Epidermal melanocyte (primary cell): ENCODE measurements around the gene FRAT1.
A peak's percentile ranks its signal among the peaks of the same experiment; 100 is the strongest.

Source experiments
- DNase-seq: peaks from one replicate; pipeline ENCODE4 v3.0.0; 2011; ENCODE audit warnings: low spot score; ENCODE audit not compliant: insufficient read length

Gene FRAT1

GRCh38 chr10:97307866-97308780 lies 10.9 kb upstream of the FRAT1 start:
- no peak for DNase-seq

DNA sequence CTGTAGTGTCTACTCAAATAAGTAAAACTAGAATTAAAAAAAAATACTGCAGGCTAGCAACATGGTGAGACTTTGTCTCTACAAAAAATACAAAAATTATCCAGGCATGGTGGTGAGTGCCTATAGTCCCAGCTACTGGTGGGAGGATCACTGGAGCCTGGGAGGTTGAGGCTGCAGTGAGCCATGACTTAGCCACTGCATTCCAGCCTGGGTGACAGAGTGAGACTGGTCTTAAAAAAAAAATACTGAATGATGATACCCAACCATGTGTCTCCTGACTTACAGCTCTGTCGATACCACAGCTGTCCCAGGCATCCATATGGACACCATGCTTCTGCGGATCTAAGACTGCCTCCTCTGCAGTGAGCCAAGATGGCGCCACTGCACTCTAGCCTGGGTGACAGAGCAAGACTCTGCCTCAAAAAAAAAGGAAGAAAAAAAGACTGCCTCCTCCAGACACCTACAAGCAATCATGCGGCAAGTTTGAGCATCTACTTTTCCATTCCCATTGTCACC lies 7.9 kb upstream of the FRAT1 start:
- DNase-seq, result no peak

GRCh38 chr10:97312897-97313296 lies 6.2 kb upstream of the FRAT1 start:
- DNase-seq, result no peak

GRCh38 chr10:97314671-97315070 lies 4.4 kb upstream of the FRAT1 start:
- DNase-seq, result no peak

DNA sequence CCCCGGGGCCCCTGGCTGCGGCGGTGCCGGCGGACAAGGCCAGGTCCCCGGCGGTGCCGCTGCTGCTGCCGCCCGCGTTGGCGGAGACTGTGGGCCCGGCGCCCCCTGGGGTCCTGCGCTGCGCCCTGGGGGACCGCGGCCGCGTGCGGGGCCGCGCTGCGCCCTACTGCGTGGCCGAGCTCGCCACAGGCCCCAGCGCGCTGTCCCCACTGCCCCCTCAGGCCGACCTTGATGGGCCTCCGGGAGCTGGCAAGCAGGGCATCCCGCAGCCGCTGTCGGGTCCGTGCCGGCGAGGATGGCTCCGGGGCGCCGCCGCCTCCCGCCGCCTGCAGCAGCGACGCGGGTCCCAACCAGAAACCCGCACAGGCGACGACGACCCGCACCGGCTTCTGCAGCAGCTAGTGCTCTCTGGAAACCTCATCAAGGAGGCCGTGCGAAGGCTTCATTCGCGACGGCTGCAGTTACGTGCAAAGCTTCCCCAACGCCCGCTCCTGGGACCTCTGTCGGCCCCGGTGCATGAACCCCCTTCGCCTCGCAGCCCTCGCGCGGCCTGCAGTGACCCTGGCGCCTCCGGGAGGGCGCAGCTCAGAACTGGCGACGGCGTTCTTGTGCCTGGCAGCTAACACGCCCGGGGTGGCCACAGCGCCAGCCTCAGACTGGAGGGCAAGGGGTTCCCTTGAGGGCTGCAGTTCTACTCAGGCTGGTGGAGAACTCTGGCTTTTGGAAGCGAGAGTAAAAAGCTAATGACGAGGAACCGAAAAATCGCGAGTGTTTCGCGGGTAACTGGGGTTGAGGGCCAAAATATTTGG lies 804 bp downstream of the FRAT1 start:
- DNase-seq, result no peak

- no peak for DNase-seq
Observed at GRCh38 chr10:97320480-97321031, 1.5 kb downstream of the FRAT1 start.

- no peak for DNase-seq
Observed at GRCh38 chr10:97321032-97321803, 2.1 kb downstream of the FRAT1 start.

DNA sequence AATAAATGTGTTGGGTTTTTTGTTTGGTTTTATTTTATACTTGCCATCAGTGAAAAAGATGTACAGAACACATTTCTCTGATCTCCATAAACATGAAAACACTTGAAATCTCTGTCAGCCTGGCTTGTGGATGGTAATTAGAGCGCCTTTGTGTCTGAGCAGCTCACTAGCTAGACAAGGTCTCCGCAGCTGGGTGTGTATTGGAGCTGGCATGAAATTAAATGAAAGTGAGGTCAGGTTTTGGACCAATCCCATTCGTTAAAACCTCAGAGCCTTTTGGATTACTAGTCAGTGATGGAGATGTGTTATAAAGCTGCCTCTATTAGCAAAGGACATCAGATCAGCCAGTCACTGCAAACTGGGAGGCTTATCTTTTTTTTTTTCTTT lies 2.7 kb downstream of the FRAT1 start:
- DNase-seq, result no peak

GRCh38 chr10:97323501-97323900 lies 4.4 kb downstream of the FRAT1 start:
- no peak for DNase-seq

DNA sequence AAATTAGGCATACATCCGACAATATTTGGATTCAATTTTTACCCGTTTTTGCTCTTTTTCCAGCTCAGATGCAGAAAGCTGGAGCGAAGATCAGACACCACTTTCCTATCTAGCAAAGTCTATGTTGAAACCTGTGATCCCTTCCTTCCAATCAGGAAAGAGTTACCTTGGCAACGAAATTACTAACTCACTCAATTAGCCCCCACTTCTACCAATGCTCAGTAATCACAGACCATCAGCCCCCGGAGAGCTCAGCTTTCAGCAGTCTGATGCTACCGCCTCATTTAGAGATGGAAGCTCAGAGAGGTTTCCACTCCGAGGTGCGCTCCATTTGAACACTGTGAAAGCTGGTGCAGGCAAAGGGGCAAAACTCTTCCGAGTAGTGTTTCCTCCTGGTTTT lies 6.7 kb downstream of the FRAT1 start:
- DNase-seq, result no peak

GRCh38 chr10:97327348-97328294 lies 8.6 kb downstream of the FRAT1 start:
- DNase-seq, result no peak

DNA sequence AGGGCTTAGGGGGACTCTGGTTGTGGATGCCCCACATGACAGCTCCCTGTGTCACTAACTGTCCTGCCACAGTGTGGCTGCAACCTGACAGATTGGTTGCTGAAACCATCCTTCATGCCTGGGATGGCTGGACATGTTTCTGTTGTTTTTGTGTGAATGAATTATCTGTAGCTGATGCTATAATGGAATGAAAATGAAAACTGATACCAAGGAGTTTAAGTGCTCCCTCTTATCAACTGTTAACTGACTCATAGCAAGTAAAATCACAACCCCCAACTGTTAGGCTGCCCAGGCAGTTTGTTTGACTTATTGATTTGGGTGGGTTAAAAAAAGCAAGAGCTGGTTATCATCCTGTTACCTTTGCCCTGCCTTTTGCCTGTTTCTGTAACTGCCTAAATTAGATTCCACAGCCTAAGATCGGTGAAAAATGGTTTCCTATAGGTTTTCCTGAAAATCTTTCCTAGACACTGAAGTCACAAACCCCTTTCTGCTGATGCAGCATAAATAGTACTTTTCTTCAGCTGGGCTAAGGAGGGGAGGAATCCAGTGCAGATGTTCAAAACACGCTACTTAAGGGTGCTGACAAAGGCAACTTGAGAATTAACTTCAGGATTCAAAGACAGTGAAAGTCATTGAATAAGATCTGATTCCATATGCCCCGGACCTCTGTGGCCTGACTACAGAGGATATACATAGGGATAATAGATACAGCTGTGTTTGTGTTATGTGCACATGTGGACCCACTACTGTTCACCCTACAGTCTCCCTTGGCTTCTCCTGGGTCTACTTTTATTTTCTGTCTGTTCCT lies 9.8 kb downstream of the FRAT1 start:
- no peak for DNase-seq

DNA sequence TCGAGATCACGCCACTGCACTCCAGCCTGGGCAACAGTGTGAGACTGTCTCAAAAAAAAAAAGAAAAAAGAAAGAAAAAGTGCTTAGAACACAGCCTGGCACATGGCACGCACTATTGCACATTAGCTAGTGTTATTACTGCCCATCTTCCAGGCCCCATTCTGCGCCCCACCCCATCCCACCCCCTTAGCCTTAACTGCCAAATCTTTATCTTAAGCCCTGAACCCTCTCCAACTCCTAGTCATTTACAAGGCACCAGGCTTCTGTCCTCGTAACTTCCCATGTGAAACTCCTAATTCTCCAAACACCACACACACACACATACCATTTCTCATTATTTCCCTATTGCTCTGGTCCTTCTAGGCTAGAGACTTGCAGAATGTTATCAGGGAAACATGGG lies 10.7 kb downstream of the FRAT1 start:
- no peak for DNase-seq

DNA sequence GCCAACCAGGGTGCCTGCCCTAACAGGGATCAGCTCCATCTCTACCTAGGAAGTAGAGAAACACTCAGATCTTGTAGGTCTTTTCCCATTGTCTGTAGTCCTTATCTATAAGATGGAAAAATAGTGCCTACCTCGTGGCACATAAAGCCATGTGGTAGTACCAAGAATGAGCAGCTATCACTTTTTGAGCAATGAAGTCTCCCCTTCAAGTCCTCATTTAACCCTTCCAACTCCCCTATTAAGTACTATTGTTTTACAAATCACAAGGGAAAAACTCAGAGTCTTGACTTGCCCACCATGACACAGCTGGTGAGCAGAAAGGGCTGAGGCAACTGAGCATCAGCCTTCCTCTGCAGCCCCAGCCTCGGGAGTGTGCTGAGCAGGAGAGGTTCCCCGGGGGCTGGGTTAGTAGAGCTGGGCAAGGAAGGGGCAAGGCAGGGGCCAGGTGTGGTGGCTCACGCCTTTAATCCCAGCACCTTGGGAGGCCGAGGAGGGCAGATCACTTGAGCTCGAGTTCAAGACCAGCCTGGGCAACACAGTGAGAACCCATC lies 12.2 kb downstream of the FRAT1 start:
- no peak for DNase-seq

DNA sequence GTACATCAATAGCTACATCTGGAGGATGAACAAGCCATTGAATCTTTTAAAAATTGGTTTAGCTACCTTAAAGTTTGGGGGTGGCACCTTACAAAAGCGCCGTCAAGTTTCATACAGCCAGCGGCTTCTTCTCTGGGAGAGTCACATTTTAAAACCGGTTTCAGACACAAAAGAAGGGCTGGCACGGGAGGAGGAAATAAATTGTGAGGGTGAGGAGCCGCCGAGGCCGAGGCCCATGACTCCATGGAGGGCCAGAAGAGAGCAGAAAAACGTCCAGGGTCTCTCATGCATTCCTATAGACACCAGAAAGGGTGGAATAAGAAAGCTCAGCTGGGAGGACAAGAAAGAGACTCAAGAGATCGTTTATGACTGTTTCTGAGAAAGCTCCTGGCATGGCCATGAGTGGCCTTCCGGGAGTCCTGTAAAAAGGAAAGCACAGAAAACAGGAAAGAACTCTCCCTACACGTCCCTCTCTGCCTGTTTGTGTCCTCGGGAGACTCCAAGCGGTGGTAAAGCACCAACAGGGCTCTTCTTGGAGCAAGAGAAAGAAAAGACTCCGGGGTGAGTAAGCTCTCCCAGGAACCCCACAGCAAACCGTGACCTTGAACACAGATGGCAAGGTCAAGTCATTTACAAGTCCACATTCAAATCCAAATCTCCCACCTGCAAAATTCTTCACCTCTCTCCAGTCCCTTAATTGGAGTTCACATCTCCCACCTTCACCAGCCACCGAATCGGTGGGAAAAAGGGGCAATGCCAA lies 13.7 kb downstream of the FRAT1 start:
- peak; percentile 80 for DNase-seq

DNA sequence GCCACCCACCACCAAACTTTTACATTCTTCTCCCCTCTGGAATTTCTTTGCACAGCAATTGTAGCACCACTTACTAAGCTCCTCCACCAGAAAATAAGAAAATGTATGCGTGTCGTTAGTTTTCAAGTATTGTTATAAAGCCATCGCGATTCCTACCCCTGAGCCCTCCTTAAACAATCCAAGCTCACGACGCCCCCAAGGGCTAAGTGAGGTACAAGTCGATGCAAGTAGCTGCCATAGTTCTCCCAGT lies 14.2 kb downstream of the FRAT1 start:
- no peak for DNase-seq

- peak; percentile 26 for DNase-seq
Observed at GRCh38 chr10:97333601-97334369, 14.7 kb downstream of the FRAT1 start.
